Skeletal muscle satellite cell (primary cell): ENCODE data around the gene TMPRSS2.
A peak's percentile ranks its signal among the peaks of the same experiment; 100 is the strongest.
"Not testable (repeated sequence)": the region's sequence is repeated elsewhere in the genome, so short reads cannot be mapped to it uniquely, and the experiment has no call there.

ENCODE experiments used
- H3K27me3 ChIP-seq: 2 replicates; pipeline ENCODE4 v1.7.0; 2013; ENCODE audit warnings: low read length; ENCODE audit not compliant: control insufficient read depth, insufficient read depth
- H3K36me3 ChIP-seq: 2 replicates; pipeline ENCODE4 v1.7.0; 2013; ENCODE audit warnings: mild to moderate bottlenecking, control low read depth, low read length; ENCODE audit not compliant: insufficient read depth
- H3K4me1 ChIP-seq: 2 replicates; pipeline ENCODE4 v1.7.0; 2013; ENCODE audit warnings: low read length; ENCODE audit not compliant: control insufficient read depth, insufficient read depth
- H3K4me2 ChIP-seq: 2 replicates; pipeline ENCODE4 v1.7.0; 2013; ENCODE audit warnings: mild to moderate bottlenecking, low read length
- H3K4me3 ChIP-seq: 2 replicates; pipeline ENCODE4 v1.7.0; 2013; ENCODE audit warnings: low read length
- H3K9ac ChIP-seq: 2 replicates; pipeline ENCODE4 v1.7.0; 2013; ENCODE audit warnings: mild to moderate bottlenecking, low read depth, low read length, moderate library complexity
- H3K9me3 ChIP-seq: replicated peaks from 2 replicates; pipeline ENCODE4 v1.7.0; 2013; ENCODE audit warnings: mild to moderate bottlenecking, control low read depth, low read length

TMPRSS2 gene

DNA sequence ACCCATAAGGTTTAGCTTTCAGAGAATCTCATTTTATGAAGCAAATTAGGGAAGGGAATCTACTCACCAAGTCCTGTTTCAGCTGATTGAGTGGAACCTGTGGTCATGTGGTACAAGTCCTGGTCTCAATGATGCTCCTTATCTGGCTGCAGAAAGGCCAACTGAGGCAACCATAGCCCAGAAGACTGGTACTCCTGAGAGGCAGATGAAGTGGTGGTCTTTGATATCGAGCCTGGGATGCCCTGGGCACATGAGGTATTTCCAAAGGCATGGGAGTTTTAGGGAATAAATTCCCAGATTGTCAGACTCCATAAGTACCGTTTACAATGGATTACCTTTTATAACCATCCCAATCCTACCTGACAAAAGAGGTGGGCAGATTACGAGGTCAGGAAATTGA, 78.7 kb downstream of the TMPRSS2 start:
- Histone ChIP-seq H3K4me2 (no peak overlapping the region), H3K4me1 (peaks cover 4% of the 10 kb centered on the region), H3K4me3 (no peak overlapping the region), H3K9me3 (no peaks in the 10 kb centered on the region), H3K9ac (no peak overlapping the region), H3K27me3 (peaks cover 33% of the 10 kb centered on the region), H3K36me3 (no peaks in the 10 kb centered on the region)

DNA sequence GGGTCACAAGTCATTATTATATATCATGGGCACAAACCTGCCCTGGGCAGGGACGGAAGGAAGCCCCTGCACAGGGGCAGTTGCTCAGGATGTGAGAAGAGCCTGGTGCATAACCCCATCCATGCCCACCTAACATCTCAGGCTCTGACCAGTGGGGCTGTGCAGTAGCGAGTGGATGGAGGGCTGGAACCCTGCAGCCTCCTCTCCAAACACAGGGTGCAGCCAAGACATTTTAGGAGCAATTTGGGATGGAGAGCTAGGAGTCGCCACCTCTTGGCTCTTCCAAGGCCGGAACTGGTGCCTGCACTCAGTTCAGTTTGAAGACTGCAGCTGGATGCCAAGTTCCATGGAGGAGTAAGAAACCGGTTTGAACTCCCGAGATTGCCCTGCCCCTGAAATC, 79.1 kb downstream of the TMPRSS2 start:
- H3K9ac ChIP-seq, result no peak overlapping the region
- no peaks in the 10 kb centered on the region for H3K36me3 ChIP-seq
- H3K4me2 ChIP-seq, result no peak overlapping the region
- H3K9me3 ChIP-seq, result no peaks in the 10 kb centered on the region
- no peak overlapping the region for H3K4me3 ChIP-seq
- H3K4me1 ChIP-seq, result peaks cover 4% of the 10 kb centered on the region
- H3K27me3 ChIP-seq, result peaks cover 33% of the 10 kb centered on the region

DNA sequence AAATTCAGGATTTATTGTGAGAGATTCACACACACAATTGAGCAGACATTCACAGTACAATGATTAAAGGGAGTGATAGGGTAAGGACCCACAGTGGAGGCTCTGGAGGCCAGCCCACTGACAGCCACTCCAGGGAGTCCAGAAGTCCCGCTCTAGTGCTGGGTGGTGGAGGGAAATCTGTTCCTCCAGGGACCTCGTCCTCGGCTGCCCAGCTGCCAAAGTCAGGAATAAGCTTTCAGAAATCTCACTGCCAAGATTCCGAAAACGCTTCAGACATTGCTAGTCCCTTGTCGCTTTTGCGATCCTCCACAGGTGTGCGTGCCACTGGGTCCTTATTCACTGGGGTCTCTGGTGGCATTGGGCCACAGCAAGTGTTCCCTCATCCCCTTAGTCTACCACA, 79.6 kb downstream of the TMPRSS2 start:
- H3K27me3 ChIP-seq, result peaks cover 33% of the 10 kb centered on the region
- H3K9ac ChIP-seq, result no peak overlapping the region
- H3K36me3 ChIP-seq, result no peaks in the 10 kb centered on the region
- no peak overlapping the region for H3K4me2 ChIP-seq
- no peak overlapping the region for H3K4me3 ChIP-seq
- H3K4me1 ChIP-seq, result peaks cover 4% of the 10 kb centered on the region
- H3K9me3 ChIP-seq, result no peaks in the 10 kb centered on the region

DNA sequence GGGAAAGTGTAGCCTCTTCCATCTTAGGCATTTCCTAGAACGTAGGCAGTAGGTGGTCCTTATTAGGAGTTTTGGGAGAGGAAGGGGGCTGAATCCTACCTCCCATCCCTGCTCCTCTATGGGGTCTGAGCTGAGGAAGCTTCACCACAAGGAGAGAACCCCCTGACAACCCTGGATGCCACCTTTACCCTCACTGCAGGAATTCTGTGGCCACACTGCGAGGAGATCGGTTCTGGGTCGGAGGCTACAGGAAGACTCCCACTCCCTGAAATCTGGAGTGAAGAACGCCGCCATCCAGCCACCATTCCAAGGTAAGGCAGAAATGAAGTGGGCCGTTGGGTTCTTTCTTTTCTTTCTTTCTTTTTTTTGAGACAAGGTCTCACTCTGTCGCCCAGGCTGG, 80.4 kb downstream of the TMPRSS2 start:
- Histone ChIP-seq H3K9me3 (no peaks in the 10 kb centered on the region), H3K27me3 (peaks cover 33% of the 10 kb centered on the region), H3K4me1 (peaks cover 4% of the 10 kb centered on the region), H3K9ac (no peak overlapping the region), H3K4me3 (no peak overlapping the region), H3K4me2 (no peak overlapping the region), H3K36me3 (no peaks in the 10 kb centered on the region)

DNA sequence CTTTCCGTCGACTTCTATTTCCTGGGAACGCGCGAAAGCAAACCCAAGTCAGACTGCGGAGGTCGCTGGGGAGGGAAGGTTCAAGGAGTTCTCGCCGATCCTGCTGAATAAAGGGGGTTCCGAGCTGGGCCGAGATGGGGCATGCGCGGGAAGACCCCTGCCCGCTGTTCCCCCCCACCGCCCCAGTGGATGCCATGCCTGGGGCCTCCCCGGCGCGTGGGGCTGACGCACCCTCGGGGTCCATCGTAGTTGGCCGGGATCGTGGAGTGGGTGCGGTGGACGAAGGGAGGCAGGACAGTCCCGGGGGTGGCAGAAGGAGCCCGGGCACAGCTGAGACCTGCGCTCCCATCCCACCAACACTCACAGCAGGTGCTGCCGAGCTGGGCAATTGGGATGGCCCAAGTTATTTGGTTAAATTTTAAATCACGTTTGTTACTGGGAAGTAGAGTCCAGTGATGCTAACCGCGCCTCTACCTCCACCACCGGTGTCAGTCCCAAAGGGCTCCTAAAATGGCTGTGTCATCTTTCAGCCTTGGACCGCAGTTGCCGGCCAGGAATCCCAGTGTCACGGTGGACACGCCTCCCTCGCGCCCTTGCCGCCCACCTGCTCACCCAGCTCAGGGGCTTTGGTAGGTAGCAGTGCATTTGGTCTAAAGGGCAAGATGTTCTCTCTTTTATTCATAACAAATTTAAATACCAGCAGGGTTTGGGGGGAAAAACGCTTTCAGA, 81.1 kb downstream of the TMPRSS2 start:
- H3K36me3 ChIP-seq, result no peaks in the 10 kb centered on the region
- peak overlapping the region; percentile 97 for H3K4me2 ChIP-seq
- peaks cover 33% of the 10 kb centered on the region for H3K27me3 ChIP-seq
- no peaks in the 10 kb centered on the region for H3K9me3 ChIP-seq
- H3K9ac ChIP-seq, result no peak overlapping the region
- peak overlapping the region; percentile 71 for H3K4me3 ChIP-seq
- H3K4me1 ChIP-seq, result peaks cover 4% of the 10 kb centered on the region

DNA sequence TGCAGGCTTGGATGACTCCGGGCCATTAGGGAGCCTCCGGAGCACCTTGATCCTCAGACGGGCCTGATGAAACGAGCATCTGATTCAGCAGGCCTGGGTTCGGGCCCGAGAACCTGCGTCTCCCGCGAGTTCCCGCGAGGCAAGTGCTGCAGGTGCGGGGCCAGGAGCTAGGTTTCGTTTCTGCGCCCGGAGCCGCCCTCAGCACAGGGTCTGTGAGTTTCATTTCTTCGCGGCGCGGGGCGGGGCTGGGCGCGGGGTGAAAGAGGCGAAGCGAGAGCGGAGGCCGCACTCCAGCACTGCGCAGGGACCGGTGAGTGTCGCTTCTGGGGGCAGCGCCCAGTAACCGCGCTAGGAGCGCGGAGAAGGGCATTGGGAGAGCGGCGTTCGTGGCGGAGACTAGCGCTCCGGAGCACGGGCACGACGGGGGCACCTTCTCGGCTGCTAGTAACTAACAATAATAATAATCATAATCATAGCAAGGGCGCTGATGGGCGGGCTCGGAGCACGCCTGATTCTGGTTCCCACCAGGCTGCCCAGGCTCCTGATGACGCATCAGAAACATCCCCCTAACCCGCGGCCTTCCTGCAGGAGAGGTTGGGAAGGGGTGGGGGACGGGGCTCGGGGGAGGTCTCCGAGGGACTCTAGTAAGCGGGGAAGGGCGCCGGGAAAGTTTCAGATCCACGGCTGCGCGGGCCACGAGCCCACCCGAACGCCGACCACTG, 81.8 kb downstream of the TMPRSS2 start, which contains the start of gene MX1:
Gene MX1 (plus strand): TSS at position 286 of the 722 bp plus-strand sequence. CDS start 5,832 bp downstream, outside the sequence.
- Histone ChIP-seq H3K36me3 (no peaks in the 10 kb centered on the region), H3K9ac (peak within 1 kb of the TSS; percentile 18), H3K4me2 (peak within 1 kb of the TSS; percentile 97), H3K4me3 (peak within 1 kb of the TSS; percentile 71), H3K27me3 (peaks cover 33% of the 10 kb centered on the region), H3K9me3 (no peaks in the 10 kb centered on the region), H3K4me1 (peaks cover 4% of the 10 kb centered on the region)

DNA sequence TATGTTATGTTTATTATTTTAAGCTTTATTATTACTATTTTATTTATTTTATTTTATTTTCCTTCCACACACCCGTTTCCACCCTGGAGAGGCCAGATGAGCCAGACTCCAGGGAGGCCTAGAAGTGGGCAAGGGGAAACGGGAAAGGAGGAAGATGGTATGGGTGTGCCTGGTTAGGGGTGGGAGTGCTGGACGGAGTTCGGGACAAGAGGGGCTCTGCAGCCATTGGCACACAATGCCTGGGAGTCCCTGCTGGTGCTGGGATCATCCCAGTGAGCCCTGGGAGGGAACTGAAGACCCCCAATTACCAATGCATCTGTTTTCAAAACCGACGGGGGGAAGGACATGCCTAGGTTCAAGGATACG, 82.4 kb downstream of the TMPRSS2 start:
- Histone ChIP-seq H3K4me3 (peak overlapping the region; percentile 71), H3K36me3 (no peaks in the 10 kb centered on the region), H3K4me2 (peak overlapping the region; percentile 97), H3K4me1 (peaks cover 4% of the 10 kb centered on the region), H3K9me3 (no peaks in the 10 kb centered on the region), H3K27me3 (peaks cover 33% of the 10 kb centered on the region), H3K9ac (no peak overlapping the region)

DNA sequence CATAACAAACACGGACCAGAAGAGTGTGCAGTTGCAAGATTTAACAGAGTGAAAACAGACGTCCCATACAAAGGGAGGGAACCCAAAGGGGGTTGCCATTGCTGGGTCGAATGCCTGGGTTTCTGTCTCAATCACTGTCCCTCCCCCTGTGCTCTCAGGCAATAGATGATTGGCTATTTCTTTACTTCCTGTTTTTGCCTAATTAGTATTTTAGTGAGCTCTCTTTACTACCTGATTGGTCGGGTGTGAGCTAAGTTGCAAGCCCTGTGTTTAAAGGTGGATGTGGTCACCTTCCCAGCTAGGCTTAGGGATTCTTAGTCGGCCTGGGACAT, 84.7 kb downstream of the TMPRSS2 start:
- H3K9me3 ChIP-seq, H3K4me3 ChIP-seq, H3K4me1 ChIP-seq, H3K36me3 ChIP-seq, H3K4me2 ChIP-seq, H3K9ac ChIP-seq: not testable (repeated sequence)
- peaks cover 23% of the 10 kb centered on the region for H3K27me3 ChIP-seq

DNA sequence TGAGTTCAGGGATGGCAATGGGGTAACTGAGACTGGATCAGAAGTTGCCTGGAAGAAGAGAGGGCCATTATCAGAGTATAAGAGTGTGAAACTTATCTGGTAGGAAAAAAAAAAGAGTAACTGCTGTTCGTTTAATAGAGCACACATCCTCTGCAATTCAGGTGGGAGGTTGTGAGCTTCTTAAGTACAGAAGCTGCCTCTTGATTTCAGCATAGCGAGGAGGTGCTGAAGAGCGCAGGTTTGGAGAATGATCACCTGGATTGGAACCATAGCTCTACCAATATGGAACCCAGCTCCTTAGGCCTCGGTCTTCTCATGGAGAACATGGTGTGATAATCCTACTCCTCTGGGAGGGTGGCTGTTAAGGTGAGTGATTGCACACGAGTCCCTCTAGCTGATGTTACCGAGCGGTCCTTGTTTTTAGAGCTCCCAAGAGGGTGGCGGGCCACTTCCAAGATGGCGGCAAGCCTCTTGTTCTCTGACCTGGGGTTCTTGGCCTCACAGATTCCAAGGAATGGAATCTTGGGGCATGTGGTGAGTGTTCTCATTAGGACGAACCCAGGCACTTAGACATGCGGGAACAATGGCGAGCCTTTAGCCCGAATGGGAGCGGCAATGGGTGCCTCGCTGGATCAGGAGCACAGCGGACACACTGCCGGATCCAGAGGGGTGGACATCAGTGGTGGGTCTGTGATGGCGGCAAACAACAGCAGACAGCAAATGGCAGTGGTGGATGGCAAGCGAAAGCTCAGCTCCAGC, 85.2 kb downstream of the TMPRSS2 start:
- H3K9me3 ChIP-seq, result no peaks in the 10 kb centered on the region
- peaks cover 4% of the 10 kb centered on the region for H3K4me1 ChIP-seq
- no peak overlapping the region for H3K4me3 ChIP-seq
- H3K36me3 ChIP-seq, result no peaks in the 10 kb centered on the region
- H3K27me3 ChIP-seq, result peaks cover 19% of the 10 kb centered on the region
- no peak overlapping the region for H3K4me2 ChIP-seq
- H3K9ac ChIP-seq, result no peak overlapping the region

DNA sequence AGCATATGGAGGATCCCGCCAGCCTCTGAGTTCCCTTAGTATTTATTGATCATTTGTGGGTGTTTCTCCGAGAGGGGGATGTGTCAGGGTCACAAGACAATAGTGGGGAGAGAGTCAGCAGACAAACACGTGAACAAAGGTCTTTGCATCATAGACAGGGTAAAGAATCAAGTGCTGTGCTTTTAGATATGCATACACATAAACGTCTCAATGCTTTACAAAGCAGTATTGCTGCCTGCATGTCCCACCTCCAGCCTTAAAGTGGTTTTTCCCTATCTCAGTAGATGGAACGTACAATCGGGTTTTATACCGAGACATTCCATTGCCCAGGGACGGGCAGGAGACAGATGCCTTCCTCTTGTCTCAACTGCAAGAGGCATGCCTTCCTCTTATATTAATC, 87.0 kb downstream of the TMPRSS2 start:
- Histone ChIP-seq H3K4me3 (peak overlapping the region; percentile 93), H3K4me2 (peak overlapping the region; percentile 99)

DNA sequence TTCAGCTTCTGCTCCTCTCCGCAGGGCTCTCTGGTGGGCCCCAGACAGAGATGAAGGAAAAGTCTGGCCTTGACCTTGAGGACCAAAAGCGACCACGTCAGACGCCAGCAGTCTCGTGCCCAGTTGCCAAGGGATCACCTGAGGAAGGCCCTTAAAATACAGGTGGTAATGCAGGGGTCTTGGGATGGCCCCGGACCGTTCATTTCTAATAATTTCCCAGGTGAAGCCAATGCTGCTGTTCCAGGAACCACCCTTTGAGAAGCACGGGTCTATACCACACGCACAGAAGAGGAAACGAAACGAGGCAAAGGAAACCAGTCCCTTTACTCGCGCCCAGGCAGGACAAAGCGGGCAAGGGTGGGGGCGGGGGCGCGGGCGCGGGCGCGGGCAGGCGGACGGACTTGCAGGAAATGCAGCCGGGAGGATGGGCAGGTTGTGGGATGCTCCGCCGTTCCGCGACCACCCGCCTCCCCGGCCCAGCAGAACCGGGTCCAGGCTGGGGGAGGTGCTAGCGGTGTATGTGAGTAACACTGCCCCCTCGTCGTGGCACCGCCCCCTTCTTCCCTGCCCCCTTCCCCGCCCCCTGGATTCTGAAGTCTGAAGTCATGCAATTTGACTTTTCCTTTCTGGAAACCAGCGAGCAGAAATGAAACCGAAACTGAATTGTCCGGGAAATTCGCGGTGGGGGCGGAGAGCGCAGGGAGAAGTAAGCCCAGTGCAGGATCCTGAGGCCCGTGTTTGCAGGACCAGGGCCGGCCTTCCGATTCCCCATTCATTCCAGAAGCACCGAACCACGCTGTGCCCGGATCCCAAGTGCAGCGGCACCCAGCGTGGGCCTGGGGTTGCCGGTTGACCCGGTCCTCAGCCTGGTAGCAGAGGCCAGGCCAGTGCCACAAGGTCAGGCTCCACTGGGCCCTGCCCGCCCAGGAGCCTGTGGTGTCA, 87.8 kb downstream of the TMPRSS2 start:
- Histone ChIP-seq H3K9ac (peak overlapping the region; percentile 86), H3K36me3 (no peaks in the 10 kb centered on the region), H3K4me2 (peak overlapping the region; percentile 99), H3K4me1 (no peaks in the 10 kb centered on the region), H3K9me3 (no peaks in the 10 kb centered on the region), H3K4me3 (peak overlapping the region; percentile 93), H3K27me3 (no peaks in the 10 kb centered on the region)

More for the DNA sequence above, 87.0 kb downstream of the TMPRSS2 start:
- H3K9ac ChIP-seq, result peak overlapping the region; percentile 86
- not testable (repeated sequence) for H3K4me1 ChIP-seq, H3K36me3 ChIP-seq, H3K27me3 ChIP-seq, H3K9me3 ChIP-seq
